LHCN-M2 (cell line): Measurements from ENCODE around the gene PSMG4. TPM values are rescaled to one million over a fixed set of nuclear protein-coding genes. Genes with fewer than 3 reads are reported as not detected.
A peak's percentile ranks its signal among the peaks of the same experiment; 100 is the strongest.

ENCODE experiments used
- DNase-seq: peaks from one replicate; pipeline ENCODE4 v3.0.0-alpha.2; 2012; ENCODE audit warnings: low read depth
- polyA plus RNA-seq: library from polyadenylated mRNA; unstranded; fragments of >200 nt; gene quantifications from one replicate; pipeline ENCODE4 v1.2.1, GENCODE V29; 2012; ENCODE audit warnings: missing spikeins
- total RNA-seq: library from RNA; depleted of rRNA; stranded (reverse); fragments of >200 nt; gene quantifications from 2 replicates; pipeline ENCODE4 v1.2.3, GENCODE V29; 2014; rRNA removed

Gene PSMG4, protein sequence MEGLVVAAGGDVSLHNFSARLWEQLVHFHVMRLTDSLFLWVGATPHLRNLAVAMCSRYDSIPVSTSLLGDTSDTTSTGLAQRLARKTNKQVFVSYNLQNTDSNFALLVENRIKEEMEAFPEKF
- total RNA-seq = 29.9 and 30.6 TPM in 2 replicates
- polyA plus RNA-seq = 25.7 TPM

DNA sequence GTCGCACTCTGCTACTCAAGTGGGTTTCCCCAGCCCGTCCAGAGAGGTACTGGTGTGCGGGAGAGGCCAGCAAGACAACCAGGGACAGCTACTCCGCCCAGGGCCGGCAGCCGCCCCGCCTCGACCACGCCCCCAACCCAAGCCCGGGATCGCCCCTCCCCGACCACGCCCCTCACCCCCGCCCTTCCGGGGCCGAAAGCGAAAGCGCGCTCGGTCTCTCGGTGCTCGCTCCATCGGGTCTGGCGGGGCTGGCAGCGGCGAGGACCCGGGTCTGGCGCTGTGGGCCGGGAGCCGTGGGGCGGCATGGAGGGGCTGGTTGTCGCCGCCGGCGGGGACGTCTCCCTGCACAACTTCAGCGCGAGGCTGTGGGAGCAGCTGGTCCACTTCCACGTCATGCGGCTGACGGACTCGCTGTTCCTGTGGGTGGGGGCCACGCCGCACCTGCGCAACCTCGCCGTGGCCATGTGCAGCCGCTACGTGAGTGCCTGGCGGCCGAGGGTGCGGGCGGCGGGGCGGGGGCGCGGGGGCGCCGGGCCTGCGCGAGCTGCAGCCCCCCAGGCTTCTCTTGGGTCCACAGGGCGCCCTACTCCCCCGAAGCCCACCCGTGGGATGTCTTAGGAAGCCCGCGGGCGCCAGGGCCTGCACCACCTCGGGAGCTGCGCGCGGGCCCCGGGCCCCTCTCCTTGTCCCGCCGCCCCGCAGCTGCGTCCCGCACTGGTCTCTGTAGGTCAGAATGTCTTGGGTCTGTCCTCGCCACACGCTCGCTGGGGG, at the start of gene PSMG4:
Gene PSMG4, plus strand, starts transcription at position 228 of the 771 bp plus-strand sequence. Its CDS starts 76 bp downstream, at position 304.
- DNase-seq = peak; percentile 84

DNA sequence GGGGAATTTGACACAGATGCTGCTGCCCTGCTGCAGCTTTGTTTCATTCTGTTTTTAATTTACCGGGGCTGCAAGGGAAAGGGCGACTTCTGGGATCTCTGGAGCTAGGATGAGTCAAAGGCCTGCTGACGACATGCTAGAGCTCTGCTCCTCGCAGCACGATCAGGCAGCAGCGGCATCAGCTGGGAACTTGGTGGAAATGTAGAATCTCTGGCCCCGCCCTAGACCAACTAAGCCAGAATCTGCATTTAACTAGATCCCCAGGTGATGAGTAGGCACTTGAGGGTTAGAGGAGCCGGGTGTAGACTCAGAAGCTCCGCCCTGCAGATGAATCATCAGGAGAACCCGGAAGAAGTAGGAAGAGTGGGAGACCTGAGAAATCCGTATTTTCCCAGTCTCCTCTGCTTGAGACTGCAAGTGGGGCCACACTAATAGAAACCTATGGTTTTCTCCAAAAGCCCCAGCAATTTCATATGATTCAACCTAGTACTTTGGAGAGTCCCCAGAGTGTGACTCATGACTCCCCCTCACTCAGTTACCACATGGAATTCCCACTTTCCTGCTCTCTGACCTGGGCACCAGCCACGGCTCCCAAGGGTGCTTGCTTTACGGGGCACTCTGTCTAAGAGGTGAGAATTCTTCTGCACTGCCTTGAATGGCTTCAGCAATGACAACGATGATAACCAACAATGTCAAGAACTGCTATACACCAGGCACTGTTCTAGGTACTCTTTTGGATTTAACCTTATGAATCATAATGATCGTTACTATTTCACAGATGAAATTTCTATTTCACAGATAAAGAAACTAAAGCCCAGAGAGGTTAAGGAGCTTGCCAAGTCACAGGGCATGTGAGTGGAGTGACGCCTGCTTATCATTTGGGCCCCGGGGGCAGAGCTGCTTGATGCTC, 49.4 kb upstream of the PSMG4 start:
- peak; percentile 99 for DNase-seq

DNA sequence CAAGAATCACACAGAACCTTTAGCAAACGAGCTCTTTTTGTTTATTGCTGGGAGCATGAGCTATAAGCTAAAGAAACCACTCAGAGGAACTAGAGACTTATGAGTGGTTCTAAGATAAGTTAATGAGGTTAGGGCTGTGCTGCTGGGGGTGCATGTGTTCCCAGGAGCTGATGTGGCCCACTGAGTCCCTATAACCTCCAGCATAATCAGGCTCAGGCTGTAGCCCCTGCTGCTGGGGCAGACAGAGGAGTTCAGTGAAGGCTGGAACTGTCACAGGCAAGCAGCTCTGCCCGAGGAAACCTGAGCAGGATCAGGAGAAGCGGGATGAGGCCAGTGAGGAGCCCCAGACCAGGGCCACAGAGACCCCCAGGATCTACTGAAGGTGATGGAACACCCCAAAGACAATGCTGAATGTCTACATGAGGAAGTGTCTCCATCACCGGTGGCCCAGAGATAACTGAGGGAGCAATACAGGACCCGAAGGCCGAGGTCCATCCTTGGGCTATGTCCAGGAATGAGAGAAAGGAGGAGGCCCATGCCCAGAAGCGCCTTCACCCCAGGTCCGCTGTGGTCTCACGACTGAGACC, 48.6 kb upstream of the PSMG4 start:
- no peak for DNase-seq

DNA sequence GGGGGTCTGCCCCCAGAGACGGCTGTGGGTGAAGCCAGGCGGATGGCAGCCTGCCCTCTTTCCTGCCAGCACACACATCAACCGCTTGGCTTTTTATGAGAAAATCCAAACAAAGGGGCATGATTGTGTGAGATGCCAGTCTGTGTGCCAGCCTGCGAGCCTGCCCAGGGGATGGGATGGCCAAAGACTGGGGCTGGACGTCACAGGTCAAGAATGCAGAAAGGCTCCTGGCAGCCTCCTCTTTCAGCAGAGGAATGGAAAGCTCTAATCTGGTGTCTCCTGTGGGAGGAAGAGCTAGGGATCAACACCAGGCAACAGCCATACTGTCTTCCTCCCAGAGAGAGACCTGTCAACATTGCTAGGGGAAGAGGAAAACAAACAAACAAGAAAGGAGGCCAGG, 47.1 kb upstream of the PSMG4 start:
- peak; percentile 53 for DNase-seq

DNA sequence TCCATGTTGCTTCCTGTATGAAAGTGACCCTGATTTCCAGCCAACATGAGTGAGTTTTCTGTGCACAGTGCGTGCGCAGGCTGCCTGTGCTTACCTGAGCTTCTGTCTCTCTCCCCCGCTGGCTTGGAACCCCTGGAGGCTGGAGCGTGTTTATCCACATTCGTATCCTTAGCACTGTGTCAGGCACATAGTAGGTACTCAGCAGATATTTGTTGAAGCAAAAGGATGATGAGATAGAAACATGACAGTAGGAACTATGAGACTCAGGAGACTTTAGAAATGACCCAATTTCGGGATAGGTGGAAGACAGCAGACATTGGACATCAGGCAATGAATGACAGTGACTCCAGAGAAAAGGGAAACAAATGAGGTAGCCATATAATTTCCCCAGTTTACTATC, 46.5 kb upstream of the PSMG4 start:
- DNase-seq = no peak

DNA sequence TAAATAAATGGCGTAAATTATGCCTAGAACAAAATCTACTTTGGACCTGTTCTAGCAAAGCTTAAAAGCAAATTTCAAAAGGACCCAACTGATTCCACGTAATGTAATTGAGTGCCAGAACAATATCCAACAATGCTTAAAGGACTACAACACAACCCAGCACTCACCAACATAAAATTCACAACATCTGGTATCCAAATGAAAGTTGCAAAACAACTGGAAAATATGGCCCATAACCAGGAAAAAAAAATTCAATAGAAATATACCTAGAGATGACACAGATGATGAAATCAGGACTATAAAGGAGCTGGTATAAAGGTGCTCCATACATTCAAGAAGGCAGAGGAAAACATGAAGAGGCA, 45.4 kb upstream of the PSMG4 start:
- no peak for DNase-seq

DNA sequence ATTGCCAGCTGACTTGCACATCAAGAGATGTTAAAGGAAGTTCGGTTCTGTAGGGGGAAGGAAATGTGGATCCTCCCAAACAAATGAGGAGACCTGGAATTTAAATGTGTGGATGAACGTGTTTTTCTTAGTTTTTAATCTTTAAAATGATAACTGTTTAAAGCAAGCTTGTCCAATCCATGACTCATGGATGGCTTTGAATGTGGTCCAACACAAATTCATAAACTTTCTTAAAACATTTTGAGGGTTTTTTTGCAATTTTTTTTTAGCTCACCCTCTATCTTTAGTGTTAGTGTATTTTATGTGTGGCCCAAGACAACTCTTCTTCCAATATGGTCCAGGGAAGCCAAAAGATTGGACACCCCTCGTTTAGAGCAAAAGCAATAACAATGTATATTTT, 43.8 kb upstream of the PSMG4 start:
- peak; percentile 44 for DNase-seq

DNA sequence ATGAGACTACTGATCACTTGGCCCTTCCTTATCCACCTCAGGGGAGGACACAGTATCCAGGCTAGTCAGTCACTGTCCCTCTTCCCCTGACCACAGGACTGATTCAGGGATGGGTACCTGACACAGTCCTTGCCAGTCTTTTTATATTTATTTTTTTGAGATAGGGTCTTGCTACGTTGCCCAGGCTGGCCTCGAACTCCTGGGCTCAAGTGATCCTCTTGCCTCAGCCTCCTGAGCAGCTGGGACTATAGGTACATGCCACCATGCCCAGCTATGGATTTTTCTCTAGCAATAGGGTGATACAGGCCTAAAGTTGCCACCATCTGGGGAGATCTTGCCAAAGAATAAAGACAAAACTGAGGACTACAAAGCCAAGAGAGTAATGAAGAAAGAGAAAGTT, 41.5 kb upstream of the PSMG4 start:
- no peak for DNase-seq

DNA sequence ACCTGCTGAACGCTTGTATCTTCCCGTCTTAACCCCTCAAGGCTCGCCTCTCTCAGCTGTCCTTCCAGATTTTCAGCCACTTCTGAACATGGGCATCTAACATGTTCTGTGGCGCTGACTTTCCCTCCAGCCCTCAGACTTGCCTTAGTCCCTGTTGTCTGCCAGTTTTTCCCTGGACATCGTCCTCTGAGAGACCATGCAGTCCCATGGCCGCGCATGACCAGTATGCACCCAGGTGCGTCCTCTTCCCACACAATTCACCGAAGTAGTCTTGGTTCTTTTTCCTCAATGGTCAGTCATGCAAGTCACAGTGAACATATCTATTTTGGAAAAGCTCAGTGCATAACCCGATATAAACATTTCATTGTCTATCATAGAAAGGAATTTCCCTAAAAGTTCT, 40.5 kb upstream of the PSMG4 start:
- DNase-seq = no peak

DNA sequence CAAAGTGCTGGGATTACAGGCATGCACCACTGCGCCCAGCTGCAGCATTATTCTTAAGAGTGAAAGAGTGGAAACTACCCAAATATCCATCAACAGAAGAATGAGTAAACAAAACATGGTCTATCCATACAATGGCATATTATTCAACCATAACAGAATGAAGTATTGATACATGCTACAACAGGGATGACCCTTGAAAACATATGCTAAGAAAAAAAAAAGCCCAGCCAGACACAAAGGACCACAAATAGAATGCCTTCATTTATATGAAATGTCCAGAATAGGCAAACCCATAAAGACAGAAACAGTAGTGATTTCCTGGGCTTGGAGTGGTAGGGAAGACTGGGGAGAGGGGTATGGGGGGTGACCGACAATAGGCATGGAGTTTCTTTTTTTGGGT, 38.4 kb upstream of the PSMG4 start:
- DNase-seq = no peak

DNA sequence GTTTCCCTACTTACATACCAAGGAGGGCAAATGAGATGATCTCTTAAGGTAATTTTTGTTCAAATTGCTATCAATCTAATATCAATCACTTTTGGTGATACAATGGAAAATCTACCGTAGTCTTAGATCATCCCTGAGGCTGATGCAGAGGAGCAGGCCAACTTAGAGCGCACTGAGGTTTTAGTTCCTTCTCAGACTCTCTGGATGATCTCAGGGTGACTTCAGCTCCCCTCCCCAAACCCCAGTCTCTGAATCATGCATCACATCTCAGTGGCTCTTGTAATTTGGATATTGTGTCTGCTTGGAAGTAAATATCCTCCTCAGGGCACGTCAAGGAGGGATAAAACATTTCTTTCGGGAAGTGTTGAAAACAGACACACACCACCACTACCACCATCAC, 37.2 kb upstream of the PSMG4 start:
- DNase-seq = no peak

DNA sequence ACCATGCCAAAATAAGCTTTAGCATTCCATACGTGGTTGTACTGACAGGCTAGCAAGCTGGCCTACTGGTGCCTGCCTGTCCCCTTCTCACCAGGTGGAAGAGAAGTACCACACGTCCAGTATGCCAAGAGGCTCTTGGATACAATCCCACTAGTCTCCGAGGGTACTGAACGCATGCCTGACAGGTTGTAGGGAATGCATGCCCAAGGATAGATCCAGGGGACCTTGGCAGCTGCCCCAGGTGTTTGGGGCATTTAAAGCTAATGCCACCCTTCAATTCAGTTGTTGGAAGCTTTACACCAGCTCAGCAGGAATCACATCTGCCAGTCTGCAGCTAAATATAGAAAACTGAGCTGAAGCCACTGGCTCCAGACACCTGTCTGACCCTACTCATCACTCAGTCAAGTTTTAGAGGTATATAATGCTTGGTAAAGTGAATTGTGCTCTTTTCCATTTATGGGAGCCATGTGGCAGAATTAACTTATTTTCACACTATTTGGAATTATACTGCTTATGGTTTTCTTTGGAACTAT, 36.2 kb upstream of the PSMG4 start:
- DNase-seq = no peak

DNA sequence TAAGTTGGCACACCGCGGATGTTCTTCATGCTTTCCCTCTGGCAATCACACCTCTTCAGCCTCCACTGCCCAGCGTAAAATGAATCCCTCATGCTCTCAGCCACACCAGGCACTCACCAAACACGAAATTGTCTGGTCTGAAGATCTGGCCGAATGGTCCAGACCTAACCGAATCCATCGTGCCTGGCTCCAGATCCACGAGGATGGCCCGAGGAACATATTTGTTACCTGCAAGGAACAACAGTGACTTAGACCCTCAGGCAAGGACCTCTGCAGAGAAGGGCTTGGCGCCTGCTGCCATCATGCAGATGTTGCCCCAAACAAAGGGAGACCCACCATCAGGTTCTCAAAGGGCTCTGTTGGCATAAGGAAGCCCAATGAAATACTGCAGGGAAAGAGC, 32.7 kb upstream of the PSMG4 start:
- no peak for DNase-seq

DNA sequence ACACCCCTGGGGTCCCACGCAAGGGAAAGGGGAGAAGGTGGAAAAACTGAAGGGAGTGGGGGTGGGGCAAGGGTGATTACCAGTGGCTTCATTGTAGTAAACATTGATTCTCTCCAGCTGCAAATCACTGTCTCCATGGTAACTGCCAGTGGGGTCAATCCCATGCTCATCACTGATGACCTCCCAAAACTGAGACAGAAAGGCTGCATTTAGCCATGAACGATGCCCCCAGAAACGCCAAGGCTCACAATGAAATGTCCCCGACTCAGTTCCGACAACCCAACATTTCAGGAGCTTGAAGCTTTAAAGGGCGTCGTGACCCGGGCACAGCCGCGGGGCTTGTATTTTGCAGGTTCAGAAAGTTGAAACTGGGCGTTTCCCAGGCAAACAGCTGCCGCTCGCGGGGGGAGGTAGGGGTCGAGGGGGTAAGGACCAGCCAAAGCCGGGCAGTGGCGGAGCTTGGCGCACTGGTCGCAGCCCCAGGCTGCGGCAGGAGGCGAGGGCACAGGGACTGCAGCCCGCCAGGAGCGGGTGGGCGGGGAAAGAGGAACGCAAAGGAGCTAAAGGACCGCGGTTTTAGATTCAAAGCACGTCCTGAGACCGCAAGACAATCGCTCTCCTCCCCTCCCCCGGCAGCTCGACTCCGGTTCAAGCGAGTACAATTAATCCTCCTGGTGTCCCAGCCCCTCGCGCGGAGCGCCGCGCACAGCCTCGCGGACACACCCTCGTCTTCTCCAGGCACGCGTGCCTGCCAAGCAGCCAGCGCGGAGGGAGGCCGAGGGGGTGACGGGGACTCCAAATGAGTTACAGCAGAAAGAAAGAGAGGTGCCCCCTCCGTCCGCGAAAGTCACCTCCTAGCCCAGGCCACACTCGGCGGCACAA, 32.0 kb upstream of the PSMG4 start:
- no peak for DNase-seq

DNA sequence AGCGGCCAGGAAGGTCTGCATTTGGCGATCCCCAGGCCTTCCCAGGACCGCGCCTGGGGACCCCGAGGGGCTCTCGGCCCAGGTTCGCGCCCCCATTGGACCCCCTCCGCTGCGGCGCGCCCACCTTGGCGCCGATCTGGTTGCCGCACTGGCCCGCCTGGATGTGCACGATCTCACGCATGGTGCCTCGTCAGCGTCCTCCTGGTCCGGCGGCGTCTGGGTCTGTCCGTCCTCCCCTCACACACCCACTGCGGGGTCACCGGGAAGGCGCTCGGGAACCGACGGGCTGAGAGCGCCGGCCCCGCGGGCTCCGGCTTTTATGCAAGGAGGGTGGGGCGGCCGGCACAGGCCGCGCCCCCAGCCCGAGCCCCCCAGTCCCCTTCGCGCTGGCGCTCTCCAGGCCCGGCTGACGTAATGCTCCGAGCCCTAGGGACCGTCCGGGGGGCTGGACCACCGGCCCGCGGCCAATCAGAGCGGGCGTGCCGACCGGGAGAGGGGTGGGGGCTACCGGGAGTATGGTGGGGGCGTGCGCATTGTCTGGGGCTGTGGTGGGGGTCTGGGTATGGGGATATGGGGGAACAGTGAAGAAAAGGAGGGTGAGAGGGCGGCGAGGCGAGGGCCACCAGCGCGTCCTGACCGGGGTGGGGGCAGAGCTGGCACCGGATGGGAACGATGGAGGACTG, 31.2 kb upstream of the PSMG4 start, which contains the start of gene TUBB2B:
Gene TUBB2B, minus strand, starts transcription at position 291 of the 683 bp plus-strand sequence. Its CDS starts 110 bp downstream, at position 181.
- DNase-seq = no peak

DNA sequence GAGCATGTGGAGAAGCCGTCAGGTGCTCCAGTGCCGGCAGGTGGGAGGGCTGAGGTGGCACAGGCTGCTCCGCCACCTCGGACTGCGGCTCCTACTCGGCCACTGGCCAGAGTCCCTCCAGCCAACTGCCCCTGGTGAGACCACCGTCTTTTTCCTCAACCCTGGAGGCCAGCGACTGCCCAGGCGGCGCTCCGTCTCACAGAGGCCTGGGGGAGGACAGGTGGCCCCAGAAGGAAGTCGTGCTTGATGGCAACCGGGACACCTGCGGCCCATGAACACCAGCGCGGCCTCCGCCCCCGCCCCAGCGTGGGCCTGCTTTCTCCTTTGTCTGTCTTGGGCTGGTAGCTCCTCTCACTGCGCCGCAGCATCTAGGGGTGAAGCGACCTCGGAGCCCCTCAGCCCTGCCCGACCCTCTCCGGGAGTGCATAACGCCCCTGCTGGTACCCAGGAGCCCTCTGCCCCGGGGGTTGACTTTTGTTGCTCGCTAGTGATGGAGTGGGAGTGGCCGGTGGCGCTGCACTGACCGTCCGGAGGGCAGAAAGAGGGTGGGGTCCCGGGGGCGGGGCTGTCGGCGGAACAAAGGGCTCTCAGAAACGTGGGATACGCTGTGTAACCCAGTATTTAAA, 30.6 kb upstream of the PSMG4 start:
- DNase-seq = no peak

DNA sequence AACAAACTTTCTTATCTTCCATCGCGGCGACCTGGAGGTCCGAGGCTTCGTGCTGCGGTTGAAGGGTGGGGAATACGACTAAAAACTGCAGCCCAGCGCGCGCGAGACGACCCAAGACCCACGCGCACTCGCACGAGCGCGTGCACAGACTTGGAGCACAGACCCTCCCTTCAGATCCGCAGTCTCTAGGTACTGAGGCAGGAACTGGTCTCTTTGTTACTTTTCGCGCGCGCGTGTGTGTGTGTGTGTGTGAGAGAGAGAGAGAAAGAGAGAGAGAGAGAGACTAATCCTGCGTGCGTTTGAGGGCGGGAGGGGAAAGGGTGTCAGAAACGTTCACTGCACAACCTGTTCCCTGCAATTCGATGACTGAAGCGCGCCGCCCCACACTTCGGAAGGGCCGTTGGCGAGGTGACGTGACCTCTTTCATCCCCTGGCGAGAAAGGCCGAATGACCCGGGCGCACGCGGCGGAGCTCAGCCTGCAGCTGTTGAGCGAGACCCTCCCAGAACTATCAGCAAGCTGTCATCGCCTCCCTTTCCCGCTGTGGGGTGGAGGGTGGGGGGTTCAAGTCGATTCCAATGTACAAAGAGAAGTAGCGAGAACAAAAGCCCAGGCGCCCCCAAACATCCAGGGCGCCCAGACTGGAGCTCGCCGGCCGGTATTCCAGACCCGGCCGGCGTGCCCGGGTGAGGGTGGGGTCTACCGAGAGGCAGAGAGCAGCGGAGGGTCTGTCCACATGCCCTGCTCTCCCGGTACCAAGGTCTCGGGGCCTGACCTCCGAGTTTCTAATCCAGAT, 29.8 kb upstream of the PSMG4 start:
- no peak for DNase-seq

DNA sequence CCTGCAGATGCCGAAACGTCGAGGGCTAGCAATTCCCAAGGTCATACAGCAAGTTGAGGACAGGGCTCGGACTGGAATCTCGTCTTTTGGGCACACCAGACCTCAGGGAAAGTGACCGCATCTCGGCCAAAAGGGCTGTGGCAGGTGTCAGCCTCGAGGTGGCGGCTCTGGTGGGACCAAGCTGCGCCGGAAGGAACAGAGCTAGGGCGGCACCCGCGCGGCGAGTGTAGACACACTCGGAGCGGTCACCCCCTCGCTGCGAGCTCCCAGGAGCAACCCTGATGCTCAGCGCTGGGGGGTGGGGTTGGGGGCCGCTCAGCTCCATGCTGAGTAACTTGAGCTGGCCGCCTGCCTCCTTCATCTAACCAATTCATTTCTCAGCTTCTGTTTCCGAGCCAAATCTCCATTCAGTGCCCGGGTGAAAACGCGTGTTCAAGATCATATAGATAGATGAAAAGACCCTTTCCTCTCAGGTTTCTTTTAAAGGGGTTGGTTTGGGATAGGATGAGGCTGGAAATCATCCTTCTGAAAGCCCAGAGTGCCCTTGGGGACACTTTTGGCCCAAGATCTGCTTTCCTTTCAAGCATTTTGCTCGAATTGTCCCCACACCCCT, 29.1 kb upstream of the PSMG4 start:
- DNase-seq = no peak
